Medulla oblongata (tissue), 1 donor: Measurements from ENCODE around the gene NOD2.

Experiments used
- DNase-seq: peaks from one replicate; pipeline ENCODE4 v3.0.0-alpha.2; 2015; ENCODE audit errors: extremely low spot score

NOD2 gene

DNA sequence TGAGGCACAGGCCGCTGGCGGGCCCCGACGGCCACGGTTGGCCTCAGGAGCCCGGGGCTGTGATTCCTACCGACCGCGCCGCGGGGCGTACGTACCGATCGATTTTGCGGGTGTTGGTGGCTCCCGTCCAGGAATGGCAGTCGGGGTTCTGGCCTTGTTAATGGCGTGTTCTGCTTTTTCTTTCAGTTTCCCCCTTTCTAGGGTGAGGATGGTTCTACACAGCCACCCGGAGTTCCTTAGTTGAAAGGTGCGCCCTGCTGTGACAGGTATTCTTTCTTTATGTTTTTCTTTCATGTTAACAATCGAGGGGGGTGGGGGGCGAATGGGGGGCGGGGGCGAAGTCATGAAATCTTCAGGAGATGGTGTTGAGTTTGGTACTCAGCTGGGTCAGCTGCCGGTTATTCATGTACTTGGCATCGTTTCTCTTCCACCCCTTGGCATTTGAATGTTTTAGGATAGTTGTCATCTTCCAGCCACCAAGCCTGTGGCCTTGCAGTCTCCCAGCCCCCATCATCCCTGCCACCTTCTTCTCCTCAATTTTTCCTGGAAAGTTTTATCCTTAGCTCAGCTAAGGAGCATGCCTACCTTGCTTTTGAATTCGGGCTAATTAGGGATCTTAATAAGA is 49.3 kb downstream of the NOD2 start:
- DNase-seq, result peak; percentile 47

DNA sequence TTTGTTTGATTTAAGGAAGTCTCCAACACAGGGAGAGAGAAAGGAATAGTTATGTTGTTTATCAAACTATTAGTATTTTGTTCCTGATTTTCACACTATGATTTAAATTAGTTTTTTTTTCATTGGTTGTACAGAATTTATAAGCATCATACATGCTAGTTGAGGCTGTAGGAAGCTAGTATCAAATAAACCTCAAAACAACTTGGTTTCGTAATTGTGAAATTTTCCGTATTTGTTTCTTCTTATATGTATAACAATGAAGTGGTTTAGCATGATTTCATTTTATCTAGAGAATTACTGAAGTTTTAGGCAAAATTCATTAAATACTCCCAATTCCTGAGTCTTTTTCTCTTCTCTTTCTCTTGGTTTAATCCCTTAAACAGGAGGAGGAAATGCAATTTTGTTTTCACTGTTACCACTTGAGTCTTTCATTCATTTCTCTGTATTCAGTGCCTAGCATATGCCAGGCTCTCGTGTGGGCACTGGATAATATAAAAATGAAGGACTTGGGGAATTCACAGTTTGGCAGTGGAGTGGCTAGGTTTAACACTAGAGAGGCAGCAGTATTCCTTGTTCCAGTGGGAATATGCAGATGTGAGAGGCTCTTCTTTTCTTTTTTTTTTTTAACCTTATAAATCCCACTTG is 50.3 kb downstream of the NOD2 start:
- DNase-seq, result peak; percentile 52

DNA sequence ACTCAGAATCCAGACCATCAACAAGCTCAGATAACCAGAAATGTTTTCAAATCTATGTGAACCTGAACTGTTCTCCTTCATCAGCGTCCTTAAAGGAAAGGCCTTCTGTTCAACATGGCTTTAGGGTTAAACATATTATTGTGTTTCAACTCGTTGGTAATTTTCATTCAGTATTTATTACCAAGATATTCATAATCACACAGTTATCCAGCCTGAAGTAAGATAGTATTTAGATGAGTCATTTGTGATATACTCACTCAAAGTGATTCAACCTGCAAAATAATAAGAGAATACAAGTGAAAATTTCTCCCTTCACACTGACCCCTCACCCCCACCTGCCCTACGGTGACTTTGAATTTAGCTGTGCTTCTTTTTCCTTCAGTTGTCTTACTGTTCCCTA is 51.5 kb downstream of the NOD2 start:
- DNase-seq, result no peak

DNA sequence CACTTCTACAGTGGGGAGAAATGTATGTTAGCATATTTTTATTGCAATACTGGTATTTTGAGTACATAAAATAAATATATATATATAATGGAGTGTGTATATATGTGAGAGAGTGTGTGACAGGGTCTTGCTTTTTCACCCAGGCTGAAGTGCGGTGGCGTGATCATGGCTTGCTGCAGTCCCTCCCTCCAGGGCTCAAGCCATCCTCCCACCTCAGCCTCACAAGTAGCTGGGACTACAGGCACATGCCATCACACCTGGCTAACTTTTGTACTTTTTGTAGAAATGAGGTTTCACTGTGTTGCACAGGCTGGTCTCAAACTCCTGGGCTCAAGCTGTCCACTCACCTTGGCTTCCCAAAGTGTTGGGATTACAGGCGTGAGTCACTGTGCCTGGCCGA is 52.5 kb downstream of the NOD2 start:
- no peak for DNase-seq

DNA sequence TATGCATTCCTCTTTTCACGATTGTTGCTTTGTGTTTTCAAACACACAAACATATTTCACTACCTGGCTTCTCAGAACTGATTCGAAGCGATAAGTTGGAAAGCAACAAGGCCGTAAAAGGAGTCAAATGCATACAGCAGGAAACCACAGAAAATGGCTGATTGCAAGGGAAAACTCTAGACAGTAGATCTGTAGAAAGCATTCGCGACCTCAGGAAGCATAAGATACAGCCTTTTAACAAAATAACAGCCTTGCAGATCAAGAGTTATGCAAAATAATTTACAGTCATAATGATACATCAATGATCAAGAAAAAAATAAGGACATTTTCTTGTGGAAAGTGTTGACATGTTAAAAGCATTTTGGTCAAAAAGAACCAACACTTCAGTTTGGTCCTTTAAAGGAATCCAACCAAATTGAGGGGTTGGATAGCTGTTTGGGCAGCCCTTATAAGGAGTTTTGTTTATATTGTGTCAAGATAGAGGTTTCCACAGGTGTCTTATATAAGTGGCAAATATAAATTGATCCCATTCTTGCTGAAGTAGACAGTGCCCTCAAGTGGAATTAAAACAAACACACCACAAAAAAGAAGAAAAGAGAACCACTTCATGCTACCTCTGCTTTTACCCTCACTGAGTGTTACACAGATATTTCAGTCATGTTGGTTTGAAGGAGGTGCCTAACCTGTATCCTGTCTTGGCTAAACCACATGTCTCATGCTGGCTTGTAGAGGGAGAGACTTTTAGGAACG is 54.0 kb downstream of the NOD2 start:
- peak; percentile 72 for DNase-seq

DNA sequence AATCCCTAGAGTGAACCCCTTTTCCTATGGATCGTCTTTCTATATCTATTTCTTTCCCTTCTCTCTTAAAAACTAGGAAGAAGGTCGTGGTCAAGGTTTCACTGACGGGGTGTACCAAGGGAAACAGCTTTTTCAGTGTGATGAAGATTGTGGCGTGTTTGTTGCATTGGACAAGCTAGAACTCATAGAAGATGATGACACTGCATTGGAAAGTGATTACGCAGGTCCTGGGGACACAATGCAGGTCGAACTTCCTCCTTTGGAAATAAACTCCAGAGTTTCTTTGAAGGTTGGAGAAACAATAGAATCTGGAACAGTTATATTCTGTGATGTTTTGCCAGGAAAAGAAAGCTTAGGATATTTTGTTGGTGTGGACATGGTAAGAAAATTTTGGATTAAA is 58.1 kb downstream of the NOD2 start:
- no peak for DNase-seq

DNA sequence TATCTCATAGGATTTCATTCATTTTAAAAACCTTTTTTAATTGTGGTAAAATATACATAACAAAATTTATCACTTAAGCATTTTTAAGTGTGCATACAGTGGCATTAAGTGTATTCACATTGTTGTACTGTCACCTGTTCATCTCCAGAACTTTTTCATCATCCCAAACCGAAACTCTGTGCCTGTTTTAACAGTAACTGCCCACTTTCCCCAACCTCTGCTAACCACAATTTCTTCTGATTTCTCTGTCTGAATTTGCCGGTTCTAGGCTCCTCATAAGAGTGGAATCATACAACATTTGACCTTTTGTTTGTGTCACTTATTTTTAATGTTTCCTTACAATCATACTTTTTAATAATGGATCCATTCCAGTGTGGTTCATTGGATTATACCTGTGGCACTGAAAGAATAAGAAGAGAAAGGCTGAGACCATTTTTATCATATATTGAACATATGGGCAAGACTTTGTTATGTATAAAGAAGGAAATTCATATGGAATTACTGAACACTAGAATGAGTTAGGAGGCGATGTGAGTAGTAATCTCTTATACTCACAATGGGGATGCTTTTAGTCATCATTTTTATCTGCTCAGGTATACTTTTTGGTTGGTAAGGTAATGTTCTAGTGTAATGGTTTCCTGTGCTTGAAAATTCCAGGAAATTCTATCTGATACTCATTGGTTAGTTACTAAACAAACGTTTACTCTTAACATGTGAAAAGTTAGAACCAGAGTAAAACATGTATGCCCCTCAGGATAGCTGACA is 59.2 kb downstream of the NOD2 start:
- no peak for DNase-seq

DNA sequence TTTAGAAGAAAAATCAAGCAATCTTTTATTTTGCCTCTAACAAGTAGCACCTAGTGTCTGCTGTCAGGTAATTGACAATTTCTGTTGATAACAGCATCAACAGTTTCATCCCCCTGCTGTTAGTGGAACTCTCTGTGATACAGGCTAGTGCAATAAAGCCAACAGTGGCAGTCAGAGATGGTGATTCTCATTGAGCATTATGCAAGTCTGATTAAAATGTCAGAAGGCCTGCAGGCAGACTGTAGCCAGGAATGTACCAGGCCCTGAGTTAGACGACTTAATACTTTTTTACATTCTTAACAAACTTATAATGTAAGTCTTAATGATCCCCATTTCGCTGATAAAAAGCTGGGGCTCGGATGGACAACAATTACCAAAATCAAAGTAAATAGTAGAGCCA is 63.1 kb downstream of the NOD2 start:
- peak; percentile 40 for DNase-seq

DNA sequence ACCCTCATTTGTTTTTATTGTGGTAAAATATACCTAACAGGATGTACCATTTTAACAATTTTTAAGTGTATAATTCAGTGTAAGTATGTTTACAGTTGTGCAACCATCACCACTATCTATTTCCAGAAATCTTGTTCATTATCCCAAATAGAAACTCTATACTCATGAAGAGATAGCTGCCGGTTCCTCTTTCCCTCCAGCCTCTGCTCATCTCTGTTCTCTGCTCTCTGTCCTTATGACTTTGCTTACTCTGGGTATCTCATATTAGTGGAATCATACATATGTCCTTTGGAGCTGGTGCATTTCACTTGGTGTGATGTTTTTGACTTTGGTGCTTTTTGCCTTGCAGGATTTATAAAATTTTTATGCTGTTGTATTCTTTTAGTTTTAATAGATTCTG is 67.9 kb downstream of the NOD2 start:
- DNase-seq, result no peak

DNA sequence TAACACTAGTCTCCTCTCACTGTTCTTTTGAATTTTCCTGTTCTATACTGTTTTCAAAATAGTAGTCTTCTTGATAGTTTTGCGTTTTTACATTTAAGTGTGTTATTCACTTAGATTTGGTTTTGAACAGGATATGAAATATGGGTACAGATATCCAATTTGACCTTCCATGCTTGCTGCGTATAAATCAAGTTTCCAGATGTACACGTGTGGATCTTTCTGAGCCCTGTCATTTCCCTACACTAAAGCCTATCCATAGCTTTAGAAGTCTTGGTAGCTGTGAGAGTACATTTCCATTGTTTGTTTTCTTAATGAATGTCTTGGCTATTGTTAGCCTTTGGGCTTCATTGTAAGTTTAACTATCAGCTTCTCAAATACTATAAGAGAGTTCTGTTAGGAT is 68.8 kb downstream of the NOD2 start:
- DNase-seq, result no peak

DNA sequence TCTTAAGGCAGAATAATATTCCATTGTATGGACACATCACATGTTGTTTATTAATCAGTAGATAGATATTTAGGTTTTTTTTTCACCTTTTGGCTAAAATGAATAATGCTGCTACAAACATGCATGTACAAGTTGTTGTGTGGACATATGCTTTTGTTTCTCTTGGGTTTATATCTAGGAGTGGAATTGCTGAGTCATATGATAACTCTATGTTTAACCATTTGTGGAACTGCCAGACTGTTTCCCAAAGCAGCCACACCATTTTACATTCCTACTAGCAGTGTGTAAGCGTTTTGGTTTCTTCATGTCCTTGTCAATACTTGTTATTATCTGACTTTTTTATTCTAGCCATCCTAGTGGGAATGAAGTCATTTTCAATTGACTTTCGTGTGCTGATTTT is 69.8 kb downstream of the NOD2 start:
- no peak for DNase-seq

DNA sequence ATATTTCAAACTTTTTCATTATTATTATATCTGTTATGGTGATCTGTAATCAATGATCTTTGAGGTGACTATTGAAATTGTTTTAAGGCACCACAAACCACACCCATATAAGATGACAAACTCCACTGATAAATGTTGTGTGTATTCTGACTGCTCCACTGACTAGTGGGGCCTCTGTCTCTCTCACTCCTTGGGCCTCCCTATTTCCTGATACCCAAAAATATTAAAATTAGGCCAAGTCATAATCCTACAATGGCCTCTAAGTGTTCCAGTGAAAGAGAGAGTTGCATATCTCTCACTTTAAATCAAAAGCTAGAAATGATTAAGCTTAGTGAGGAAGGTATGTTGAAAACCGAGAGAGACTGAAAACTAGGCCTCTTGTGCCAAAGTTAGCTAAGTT is 71.9 kb downstream of the NOD2 start:
- no peak for DNase-seq

DNA sequence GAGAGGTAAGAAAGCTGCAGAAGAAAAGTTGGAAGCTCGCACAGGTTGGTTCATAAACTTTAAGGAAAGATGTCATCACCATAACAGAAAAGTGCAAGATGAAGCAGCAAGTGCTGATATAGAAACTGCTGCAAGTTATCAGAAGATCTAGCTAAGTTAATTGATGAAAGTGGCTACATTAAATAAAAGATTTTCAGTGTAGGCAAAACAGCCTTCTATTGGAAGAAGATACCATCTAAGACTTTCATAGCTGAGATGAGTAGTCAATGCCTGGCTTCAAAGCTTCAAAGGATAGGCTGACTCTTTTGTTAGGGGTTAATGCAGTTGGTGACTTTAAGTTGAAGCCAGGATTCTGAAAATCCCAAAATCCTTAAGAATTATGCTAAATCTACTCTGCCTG is 72.5 kb downstream of the NOD2 start:
- DNase-seq, result no peak

DNA sequence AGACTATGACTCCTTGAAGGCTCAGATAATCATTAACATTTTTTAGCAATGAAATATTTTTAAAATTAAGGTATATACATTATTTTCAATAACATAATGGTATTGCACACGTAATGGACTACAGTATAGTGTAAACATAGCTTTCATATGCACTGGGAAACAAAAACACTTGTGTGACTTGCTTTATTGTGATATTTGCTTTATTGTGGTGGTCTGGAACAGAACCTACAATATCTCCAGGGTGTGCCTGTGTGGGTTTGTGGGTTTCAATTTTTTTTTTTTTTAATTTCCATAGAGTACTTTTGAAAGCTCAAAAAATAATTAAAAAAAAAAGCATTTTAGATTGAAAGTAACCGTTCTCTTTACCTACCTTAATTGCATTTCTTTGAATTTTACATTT is 73.8 kb downstream of the NOD2 start:
- DNase-seq, result no peak

DNA sequence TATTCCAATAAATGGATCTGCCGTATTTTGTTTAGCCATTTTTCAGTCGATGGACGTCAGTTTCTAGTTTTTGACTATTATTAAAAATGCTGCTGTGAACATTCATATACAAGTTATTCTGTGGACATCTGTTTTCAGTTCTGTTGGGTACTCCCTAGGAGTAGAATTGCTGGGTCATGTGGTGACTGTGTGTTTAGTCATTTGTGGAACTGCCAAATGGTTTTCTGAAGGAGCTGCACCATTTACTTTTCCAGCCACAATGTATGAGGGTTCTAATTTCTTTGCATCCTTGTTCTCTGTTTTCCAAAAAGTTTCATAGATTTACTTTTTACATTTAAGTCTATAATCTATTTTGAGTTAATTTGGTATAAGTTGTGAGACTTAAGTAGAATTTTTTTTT is 78.0 kb downstream of the NOD2 start:
- DNase-seq, result no peak

DNA sequence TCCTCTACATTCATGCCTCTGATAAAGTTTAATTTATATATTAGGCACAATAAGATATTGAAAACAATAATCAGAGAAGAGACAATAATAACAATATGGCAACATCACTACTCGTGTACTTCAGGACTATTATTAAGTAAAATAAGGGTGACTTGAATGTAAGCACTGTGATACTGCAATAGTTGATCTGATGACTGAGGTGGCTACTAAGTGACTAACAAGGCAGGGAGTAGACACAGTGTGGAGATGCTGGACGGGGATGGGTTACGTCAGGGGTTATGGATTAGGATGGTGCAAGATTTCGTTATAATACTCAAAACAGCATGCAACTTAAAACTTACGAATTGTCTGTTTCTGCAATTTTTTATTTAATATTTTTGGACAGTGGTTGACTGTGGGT is 81.0 kb downstream of the NOD2 start:
- no peak for DNase-seq

DNA sequence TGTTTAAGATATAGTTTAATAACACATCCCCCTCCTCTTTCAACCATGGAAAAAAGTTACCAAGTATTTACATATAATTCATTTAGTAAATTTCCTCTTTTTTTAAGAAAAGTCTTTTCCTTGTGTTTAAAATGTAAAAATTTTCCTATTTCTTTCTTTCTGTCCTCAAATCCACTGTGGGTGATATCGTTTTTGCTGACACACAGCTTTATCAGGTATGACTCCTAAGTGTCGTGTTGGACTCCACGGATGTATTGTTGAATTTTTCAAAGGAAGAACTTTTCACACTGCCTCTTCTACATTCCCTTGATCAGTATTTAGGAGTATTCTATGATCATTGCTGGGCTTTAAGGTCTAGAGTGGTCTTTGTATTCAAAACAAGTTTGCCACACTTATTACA is 81.6 kb downstream of the NOD2 start:
- DNase-seq, result no peak

DNA sequence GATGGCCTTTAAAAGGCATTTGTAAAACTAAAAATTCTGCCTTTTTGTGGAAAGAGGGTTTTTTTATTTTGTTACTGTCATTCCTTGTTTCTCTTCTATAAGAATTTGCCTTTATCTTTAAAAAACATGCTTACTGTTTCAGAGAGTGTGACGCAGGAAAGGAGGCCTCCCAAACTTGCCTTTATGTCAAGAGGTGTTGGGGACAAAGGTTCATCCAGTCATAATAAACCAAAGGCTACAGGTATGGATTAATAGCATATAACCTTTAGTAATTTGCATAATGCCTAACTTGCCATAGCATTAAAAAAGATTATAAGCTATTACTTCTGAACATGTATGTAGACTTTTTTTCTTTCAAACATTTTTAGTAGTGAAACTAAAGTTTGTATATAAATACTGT is 82.6 kb downstream of the NOD2 start:
- no peak for DNase-seq

DNA sequence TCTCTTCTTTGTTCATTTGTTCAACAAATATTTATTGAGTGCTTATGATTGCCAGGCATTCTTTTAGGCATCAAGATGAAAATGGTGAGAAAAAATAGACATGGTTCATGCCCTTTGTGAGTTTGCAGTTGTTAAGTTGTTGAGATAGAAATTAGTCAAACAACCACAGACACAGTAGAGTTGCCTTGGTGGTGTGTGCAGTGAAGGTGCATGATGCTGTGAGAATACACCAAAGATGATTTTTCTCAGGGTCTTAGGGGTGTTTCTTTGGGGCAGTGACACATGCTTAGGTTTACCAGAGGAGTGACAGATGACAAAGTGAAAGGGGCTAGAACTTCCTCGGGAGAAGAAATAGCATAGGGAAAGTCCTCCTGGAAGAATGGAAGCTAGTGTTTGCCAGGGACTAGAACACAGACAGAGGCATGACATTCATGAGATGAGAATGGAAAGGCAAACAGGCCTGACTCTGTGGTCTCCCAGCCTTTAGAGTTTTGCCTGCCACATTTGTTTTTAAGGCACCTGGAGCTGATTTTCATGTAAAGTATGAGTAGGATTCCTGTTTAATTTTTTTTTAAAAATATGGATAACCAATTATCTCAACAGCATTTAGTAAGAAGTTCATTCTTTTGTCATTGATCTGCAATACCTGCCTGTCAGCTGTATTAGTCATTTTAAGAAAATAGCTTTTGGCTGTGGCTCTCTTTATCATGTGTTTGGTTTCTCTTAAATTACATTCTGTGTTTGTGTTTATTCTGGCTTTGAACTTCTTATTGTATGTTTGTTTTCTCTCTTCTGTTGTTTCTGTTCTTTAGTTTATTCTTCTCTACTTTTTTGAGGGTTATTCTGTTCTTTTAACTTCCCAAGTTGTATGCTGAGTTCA is 85.1 kb downstream of the NOD2 start:
- DNase-seq, result peak; percentile 58

DNA sequence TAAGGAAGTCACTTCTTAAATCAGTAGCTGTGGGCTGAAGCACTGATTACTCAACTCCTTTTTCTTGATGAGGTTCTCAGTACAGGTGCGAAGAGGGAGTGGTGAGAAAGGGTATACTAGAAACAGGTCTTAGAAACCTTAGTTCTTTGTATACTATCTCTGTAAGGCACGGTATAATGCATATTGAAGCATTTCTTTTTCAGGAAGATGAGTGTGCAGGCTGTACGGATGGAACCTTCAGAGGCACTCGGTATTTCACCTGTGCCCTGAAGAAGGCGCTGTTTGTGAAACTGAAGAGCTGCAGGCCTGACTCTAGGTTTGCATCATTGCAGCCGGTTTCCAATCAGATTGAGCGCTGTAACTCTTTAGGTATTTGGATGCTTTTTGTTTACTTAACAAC is 87.6 kb downstream of the NOD2 start:
- no peak for DNase-seq

DNA sequence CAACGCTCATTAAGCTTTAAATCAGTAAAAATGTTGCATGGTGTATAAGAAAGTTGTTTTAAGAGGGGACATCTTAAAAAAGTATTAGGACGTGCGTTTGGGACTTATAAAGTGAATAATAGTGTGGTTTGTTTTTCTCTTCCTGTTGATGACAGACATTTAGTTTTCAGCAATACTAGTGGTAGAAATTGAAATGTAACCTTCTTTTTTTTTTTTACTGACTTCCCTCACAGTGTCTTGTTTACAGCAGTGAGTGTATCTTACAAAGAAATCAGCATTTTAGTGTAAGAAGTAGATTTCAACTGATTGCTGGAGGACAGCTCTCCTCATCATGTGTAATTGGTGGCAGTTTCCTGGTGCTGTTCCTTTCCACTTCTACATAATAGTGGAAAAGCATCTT is 88.1 kb downstream of the NOD2 start:
- DNase-seq, result no peak
